Measurements from ENCODE around the gene BCAS3. TPM values are rescaled to one million over a fixed set of nuclear protein-coding genes. Genes with fewer than 3 reads are reported as not detected.

BCAS3 gene
- total and polyA plus RNA-seq, 4 donors = 5.8 to 24.6 (median 10.1) TPM

DNA sequence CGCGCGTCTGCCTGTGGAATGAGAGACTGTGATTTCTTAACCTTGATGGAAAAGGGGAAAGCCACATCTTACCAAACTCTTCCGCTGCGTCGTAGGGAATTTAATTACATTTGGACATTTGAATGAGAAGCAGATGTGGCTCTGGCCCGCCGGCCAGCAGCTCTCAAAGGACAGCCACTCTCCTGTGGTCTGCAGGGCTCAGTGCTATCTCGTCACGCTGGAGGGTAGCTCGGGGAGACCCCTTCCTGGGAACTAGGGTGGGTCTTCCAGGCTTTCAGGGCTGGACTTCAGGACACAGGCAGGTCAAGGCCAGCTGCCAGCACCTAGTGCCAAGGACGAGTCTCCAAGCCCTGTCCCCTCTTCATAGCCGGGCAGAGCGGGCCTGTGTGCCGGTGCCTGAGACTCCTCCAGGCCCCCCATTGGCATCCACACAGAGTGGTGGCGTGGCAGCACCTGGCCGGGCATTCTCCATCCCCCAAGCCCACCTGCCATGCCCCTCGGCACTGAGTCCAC lies 706.1 kb downstream of the BCAS3 start:
- WGBS = 96% methylated on average over 18 of the region's 18 CpGs
- Histone ChIP-seq H3K27ac (ENCODE audit: low read depth in 1 of 2, low read length in 2 of 2) (no peak overlapping the region), H3K4me1 (ENCODE audit: control insufficient read depth in 4 of 4, insufficient read depth in 4 of 4, low read length in 3 of 4) (no peaks in the 10 kb centered on the region), H3K27me3 (ENCODE audit: control insufficient read depth in 4 of 4, insufficient read depth in 4 of 4, low read length in 3 of 4) (no peaks in the 10 kb centered on the region), H3K4me3 (ENCODE audit: low read depth in 1 of 3, low read length in 3 of 3) (no peak overlapping the region), H3K9ac (ENCODE audit: low read depth in 1 of 2, low read length in 2 of 2) (no peak overlapping the region), H3K36me3 (ENCODE audit: control insufficient read depth in 4 of 4, insufficient read depth in 3 of 4, low read depth in 1 of 4, low read length in 3 of 4) (no peaks in the 10 kb centered on the region), H3K9me3 (ENCODE audit: control insufficient read depth in 4 of 4, low read length in 3 of 4) (no peaks in the 10 kb centered on the region)
- no peak for TF ChIP-seq GABPA (IDR thresholded peaks at IDR 0.05 in 1 of 2, conservative IDR thresholded peaks at IDR 0.05 in 1 of 2)
- TF ChIP-seq RAD21 (IDR thresholded peaks at IDR 0.05) = no peak
- no peak for TF ChIP-seq REST (IDR thresholded peaks at IDR 0.05)
- TF ChIP-seq HNF4G (IDR thresholded peaks at IDR 0.05) = no peak
- no peak for TF ChIP-seq SP1 (IDR thresholded peaks at IDR 0.05)
- TF ChIP-seq RXRA (IDR thresholded peaks at IDR 0.05) = no peak
- TF ChIP-seq FOXA2 (IDR thresholded peaks at IDR 0.05) = no peak
- no peak for TF ChIP-seq EGR1 (IDR thresholded peaks at IDR 0.05; ENCODE audit: low read depth in 2 of 2)
- TF ChIP-seq JUND (IDR thresholded peaks at IDR 0.05) = no peak
- no peak for TF ChIP-seq FOXA1 (IDR thresholded peaks at IDR 0.05)
- TF ChIP-seq YY1 (IDR thresholded peaks at IDR 0.05) = no peak
- no peak for DNase-seq (ENCODE audit: low spot score)

GRCh38 chr17:61384354-61384691 lies 706.7 kb downstream of the BCAS3 start:
- no peaks in the 10 kb centered on the region for H3K36me3 ChIP-seq (ENCODE audit: control insufficient read depth in 4 of 4, insufficient read depth in 3 of 4, low read depth in 1 of 4, low read length in 3 of 4)
- no peak overlapping the region for H3K4me3 ChIP-seq (ENCODE audit: low read depth in 1 of 3, low read length in 3 of 3)
- no peak for DNase-seq (ENCODE audit: low spot score)
- no peak overlapping the region for H3K9ac ChIP-seq (ENCODE audit: low read depth in 1 of 2, low read length in 2 of 2)
- 96% methylated on average over 8 of the region's 8 CpGs for WGBS
- H3K27ac ChIP-seq (ENCODE audit: low read depth in 1 of 2, low read length in 2 of 2) = no peak overlapping the region
- no peaks in the 10 kb centered on the region for H3K9me3 ChIP-seq (ENCODE audit: control insufficient read depth in 4 of 4, low read length in 3 of 4)
- no peaks in the 10 kb centered on the region for H3K4me1 ChIP-seq (ENCODE audit: control insufficient read depth in 4 of 4, insufficient read depth in 4 of 4, low read length in 3 of 4)
- no peaks in the 10 kb centered on the region for H3K27me3 ChIP-seq (ENCODE audit: control insufficient read depth in 4 of 4, insufficient read depth in 4 of 4, low read length in 3 of 4)
- TF ChIP-seq NR2F2 (IDR thresholded peaks at IDR 0.05) = no peak
- no peak for TF ChIP-seq RXRA (IDR thresholded peaks at IDR 0.05)
- TF ChIP-seq TAF1 (conservative IDR thresholded peaks at IDR 0.05) = no peak

GRCh38 chr17:61384692-61385576 lies 707.3 kb downstream of the BCAS3 start:
- TF ChIP-seq HNF4A (conservative IDR thresholded peaks at IDR 0.05) = no peak
- no peak for TF ChIP-seq ZBTB33 (IDR thresholded peaks at IDR 0.05)
- TF ChIP-seq TAF1 (conservative IDR thresholded peaks at IDR 0.05) = no peak
- H3K4me3 ChIP-seq (ENCODE audit: low read depth in 1 of 3, low read length in 3 of 3) = no peak overlapping the region
- DNase-seq (ENCODE audit: low spot score) = no peak
- H3K4me1 ChIP-seq (ENCODE audit: control insufficient read depth in 4 of 4, insufficient read depth in 4 of 4, low read length in 3 of 4) = peaks cover 0 to 4% (median 1%) of the 10 kb centered on the region in 4 donors
- no peak overlapping the region for H3K9ac ChIP-seq (ENCODE audit: low read depth in 1 of 2, low read length in 2 of 2)
- WGBS = 96% methylated on average over 13 of the region's 13 CpGs
- H3K36me3 ChIP-seq (ENCODE audit: control insufficient read depth in 4 of 4, insufficient read depth in 3 of 4, low read depth in 1 of 4, low read length in 3 of 4) = no peaks in the 10 kb centered on the region
- H3K27me3 ChIP-seq (ENCODE audit: control insufficient read depth in 4 of 4, insufficient read depth in 4 of 4, low read length in 3 of 4) = no peaks in the 10 kb centered on the region
- no peaks in the 10 kb centered on the region for H3K9me3 ChIP-seq (ENCODE audit: control insufficient read depth in 4 of 4, low read length in 3 of 4)
- H3K27ac ChIP-seq (ENCODE audit: low read depth in 1 of 2, low read length in 2 of 2) = no peak overlapping the region
